H1 (cell line): Measurements from ENCODE around the gene MMAA.

Experiments
- JUN ChIP-seq: IDR thresholded peaks from 2 replicates; pipeline ENCODE4 v1.6.1; 2011; ENCODE audit warnings: low read depth, mild to moderate bottlenecking, improper control_type of control experiment, low read length
- TF ChIP-seq, protein P1 (sequence below): IDR thresholded peaks from 2 replicates; pipeline ENCODE4 v1.6.1; 2011; ENCODE audit warnings: low read length, improper control_type of control experiment

DNA sequence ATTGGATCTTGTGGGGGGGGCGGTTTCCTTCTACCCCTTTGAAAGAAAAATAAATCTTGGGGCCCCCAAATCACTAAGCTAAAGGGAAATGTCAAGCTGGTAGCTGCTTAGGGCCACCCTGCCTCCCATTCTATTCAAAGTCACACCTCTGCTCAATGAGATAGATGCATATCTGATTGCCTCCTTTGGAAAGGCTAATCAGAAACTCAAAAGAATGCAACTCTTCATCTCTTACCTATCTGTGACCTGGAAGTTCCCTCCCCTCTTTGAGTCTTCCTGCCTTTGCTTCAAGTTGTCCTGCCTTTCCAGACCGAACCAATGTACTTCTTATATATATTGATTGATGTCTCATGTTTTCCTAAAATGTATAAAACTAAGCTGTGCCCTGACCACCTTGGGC, 67.8 kb downstream of the MMAA start:
- TF ChIP-seq, protein P1, sequence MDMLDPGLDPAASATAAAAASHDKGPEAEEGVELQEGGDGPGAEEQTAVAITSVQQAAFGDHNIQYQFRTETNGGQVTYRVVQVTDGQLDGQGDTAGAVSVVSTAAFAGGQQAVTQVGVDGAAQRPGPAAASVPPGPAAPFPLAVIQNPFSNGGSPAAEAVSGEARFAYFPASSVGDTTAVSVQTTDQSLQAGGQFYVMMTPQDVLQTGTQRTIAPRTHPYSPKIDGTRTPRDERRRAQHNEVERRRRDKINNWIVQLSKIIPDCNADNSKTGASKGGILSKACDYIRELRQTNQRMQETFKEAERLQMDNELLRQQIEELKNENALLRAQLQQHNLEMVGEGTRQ: no peak
- TF ChIP-seq JUN: no peak
